ENCODE data around the gene N4BP2. TPM values are rescaled to one million over a fixed set of nuclear protein-coding genes. Genes with fewer than 3 reads are reported as not detected.

N4BP2 gene
- total RNA-seq: 2.9 and 3.0 TPM in 2 replicates

DNA sequence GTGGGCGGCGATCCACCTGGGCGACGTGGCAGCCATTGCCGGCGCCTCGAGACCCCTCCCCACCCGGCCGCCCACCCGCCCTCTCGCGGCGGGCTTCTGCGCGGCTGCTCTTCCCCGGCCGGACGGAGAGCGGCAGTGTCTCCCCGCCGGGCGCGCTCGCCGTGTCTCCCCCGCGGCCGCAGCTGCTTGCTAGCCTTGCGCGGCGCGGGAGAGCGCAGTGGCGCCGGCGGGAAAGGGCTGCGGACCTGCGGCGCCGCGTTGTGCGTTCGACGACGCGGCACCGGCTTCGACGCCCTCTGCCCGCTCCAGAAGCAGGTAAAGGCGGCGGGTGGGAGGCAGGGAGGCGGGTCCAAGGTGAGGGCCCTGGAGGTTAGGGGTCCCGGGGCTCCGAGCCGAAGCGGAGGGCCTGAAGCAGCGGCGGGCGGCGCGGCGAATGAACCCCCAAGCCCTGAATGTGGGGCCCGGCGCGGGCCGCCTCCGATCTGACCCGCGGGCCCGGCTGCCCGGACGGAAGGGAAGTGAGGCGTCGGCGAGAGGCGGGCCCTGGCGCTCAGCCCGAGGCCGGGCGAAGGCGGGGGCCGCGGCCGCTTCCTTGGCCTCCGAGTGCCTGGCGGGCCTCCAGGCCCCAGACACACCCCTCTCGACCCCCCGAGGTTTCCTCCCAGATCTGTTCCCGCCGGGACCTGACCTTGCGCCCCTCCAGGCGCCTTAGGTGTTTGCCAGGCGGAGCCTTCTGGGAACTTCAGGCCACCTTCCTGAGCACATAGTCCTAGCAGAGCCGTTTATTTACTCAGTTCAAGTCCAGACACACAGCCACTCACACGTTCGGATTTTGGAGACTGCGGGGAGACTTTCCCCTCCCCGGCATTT lies at the start of gene N4BP2:
Gene N4BP2 (plus strand): TSS at position 135 of the 870 bp plus-strand sequence. CDS start 40,491 bp downstream, outside the sequence.

DNA sequence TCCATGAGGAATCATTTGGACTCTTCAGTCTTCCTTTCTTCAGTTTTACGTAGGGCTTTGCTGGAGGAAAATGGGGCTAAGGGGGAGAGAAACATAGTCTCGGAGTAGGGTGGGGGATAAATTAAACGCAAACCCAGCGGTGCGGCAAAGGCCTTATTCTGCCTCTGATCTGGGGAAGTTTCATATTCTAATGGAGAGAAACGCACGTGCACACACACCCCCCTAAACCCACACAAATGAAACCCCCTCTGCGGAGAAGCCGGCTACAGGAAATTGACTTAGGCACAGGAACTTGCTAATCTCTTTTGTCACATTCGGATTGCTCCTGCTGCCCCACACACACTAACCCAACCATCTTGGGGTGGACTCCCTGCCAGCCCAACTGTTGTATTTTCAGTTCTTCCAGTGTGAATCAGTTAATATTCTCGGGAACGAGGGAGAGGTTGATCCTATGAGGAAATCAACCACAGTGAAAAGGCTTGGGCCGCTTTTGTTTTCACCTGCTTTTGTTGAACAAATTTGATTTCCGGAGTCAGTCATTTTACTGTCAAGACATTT lies 140.2 kb downstream of the N4BP2 start, which contains the start of gene RHOH:
Gene RHOH (plus strand): TSS at position 308 of the 558 bp plus-strand sequence. CDS start 46,356 bp downstream, outside the sequence.

Other genes with a start within 250 kb of the N4BP2 start
- 35.5 and 37.2 TPM in 2 replicates for gene PDS5A, start 78.9 kb upstream of the N4BP2 start, total RNA-seq
- 0.53 TPM in 1 of 2 replicates, not detected in the other for gene RHOH, start 140.2 kb downstream of the N4BP2 start, total RNA-seq

Measured in myometrial cell (primary cell).